Smooth muscle cell (in vitro differentiated cells): ENCODE data around the gene REPIN1. TPM values are rescaled to one million over a fixed set of nuclear protein-coding genes. Genes with fewer than 3 reads are reported as not detected.
A peak's percentile ranks its signal among the peaks of the same experiment; 100 is the strongest.

ENCODE experiments used
- DNase-seq: peaks from one replicate; lab custom pipeline; 2025; ENCODE audit not compliant: unreplicated experiment; lab: John Stamatoyannopoulos, UW
- H2AFZ ChIP-seq: fragments of 200-600 bp; sonication (generic); 2 replicates; pipeline ENCODE4 v1.6.0; 2016; ENCODE audit warnings: antibody characterized with exemption, low read depth, mild to moderate bottlenecking
- H3F3A ChIP-seq: fragments of 200-600 bp; sonication (generic); 2 replicates; pipeline ENCODE4 v1.6.0; 2017; ENCODE audit warnings: antibody characterized with exemption, low read depth
- H3K27ac ChIP-seq: fragments of 200-600 bp; sonication (generic); 2 replicates; pipeline ENCODE4 v1.5.1; 2016; ENCODE audit warnings: low read depth, mild to moderate bottlenecking
- H3K27me3 ChIP-seq: fragments of 200-600 bp; sonication (generic); 2 replicates; pipeline ENCODE4 v1.6.1; 2016; ENCODE audit warnings: low read depth, mild to moderate bottlenecking
- H3K36me3 ChIP-seq: fragments of 200-600 bp; sonication (generic); 2 replicates; pipeline ENCODE4 v1.5.1; 2016; ENCODE audit warnings: low read depth
- H3K4me1 ChIP-seq: fragments of 200-600 bp; sonication (generic); 2 replicates; pipeline ENCODE4 v1.5.1; 2016; ENCODE audit warnings: low read depth
- H3K4me2 ChIP-seq: fragments of 200-600 bp; sonication (generic); 2 replicates; pipeline ENCODE4 v1.6.0; 2016; ENCODE audit warnings: mild to moderate bottlenecking
- H3K4me3 ChIP-seq: fragments of 200-600 bp; sonication (generic); 2 replicates; pipeline ENCODE4 v1.5.1; 2016; ENCODE audit warnings: mild to moderate bottlenecking
- H3K79me2 ChIP-seq: fragments of 200-600 bp; sonication (generic); 2 replicates; pipeline ENCODE4 v1.6.0; 2016; ENCODE audit warnings: low read depth, mild to moderate bottlenecking
- H3K9ac ChIP-seq: fragments of 200-600 bp; sonication (generic); 2 replicates; pipeline ENCODE4 v1.6.0; 2016; ENCODE audit warnings: low read depth
- H3K9me3 ChIP-seq: fragments of 200-600 bp; sonication (generic); replicated peaks from 2 replicates; pipeline ENCODE4 v1.5.1; 2016; ENCODE audit warnings: low read depth
- H4K20me1 ChIP-seq: fragments of 200-600 bp; sonication (generic); 2 replicates; pipeline ENCODE4 v1.6.0; 2016; ENCODE audit warnings: low read depth
- CTCF ChIP-seq: fragments of 200-600 bp; sonication (generic); IDR thresholded peaks from 2 replicates; pipeline ENCODE4 v1.5.1; 2017; ENCODE audit warnings: borderline replicate concordance, mild to moderate bottlenecking, antibody characterized with exemption; ENCODE audit not compliant: insufficient read depth, poor library complexity, severe bottlenecking
- WGBS: methylation state at CpG from one replicate; pipeline ENCODE4 v1.1.7; 2016; ENCODE audit warnings: low lambda C conversion rate; 5-methylcytosine and 5-hydroxymethylcytosine counted together
- polyA plus RNA-seq: library from polyadenylated mRNA; unstranded; fragments of >200 nt; fragmentation: Nextera tagmentation; extraction: Ambion mirVana; gene quantifications from 2 replicates; pipeline ENCODE4 v1.2.1, GENCODE V29; 2016
- total RNA-seq: library from RNA; depleted of rRNA; stranded (reverse); fragments of >200 nt; gene quantifications from 2 replicates; pipeline ENCODE4 v1.2.3, GENCODE V29; 2014

The REPIN1 gene
- total and polyA plus RNA-seq, 2 experiments from 2014 or later = 55.5 to 60.9 TPM

- Histone ChIP-seq H3K79me2 (peaks cover 4% of the 10 kb centered on the region), H3F3A (peaks cover 10% of the 10 kb centered on the region), H3K9me3 (no peaks in the 10 kb centered on the region), H3K9ac (no peak overlapping the region), H3K4me2 (no peak overlapping the region), H3K4me1 (peaks cover 26% of the 10 kb centered on the region), H3K36me3 (no peaks in the 10 kb centered on the region), H2AFZ (no peak overlapping the region), H4K20me1 (peaks cover 20% of the 10 kb centered on the region), H3K27ac (peak overlapping the region; percentile 70), H3K27me3 (no peaks in the 10 kb centered on the region), H3K4me3 (no peak overlapping the region)
- no peak for TF ChIP-seq CTCF
- 89% methylated on average over 27 of the region's 27 CpGs for WGBS
- DNase-seq = no peak
Measured at GRCh38 chr7:150398108-150398964, 29.7 kb downstream of the REPIN1 start.

GRCh38 chr7:150398965-150399320 lies 30.3 kb downstream of the REPIN1 start:
- Histone ChIP-seq H3K79me2 (peaks cover 4% of the 10 kb centered on the region), H3K27ac (peak overlapping the region; percentile 70), H3F3A (peaks cover 10% of the 10 kb centered on the region), H4K20me1 (peaks cover 16% of the 10 kb centered on the region), H2AFZ (no peak overlapping the region), H3K4me1 (peaks cover 31% of the 10 kb centered on the region), H3K4me2 (no peak overlapping the region), H3K9me3 (no peaks in the 10 kb centered on the region), H3K36me3 (no peaks in the 10 kb centered on the region), H3K4me3 (no peak overlapping the region), H3K9ac (no peak overlapping the region), H3K27me3 (no peaks in the 10 kb centered on the region)
- 68% methylated on average over 2 of the region's 2 CpGs for WGBS
- DNase-seq = no peak
- TF ChIP-seq CTCF = no peak

GRCh38 chr7:150399421-150400007 lies 30.9 kb downstream of the REPIN1 start:
- Histone ChIP-seq H3K4me3 (no peak overlapping the region), H3F3A (peaks cover 10% of the 10 kb centered on the region), H4K20me1 (peaks cover 10% of the 10 kb centered on the region), H3K4me2 (peak overlapping the region; percentile 4), H2AFZ (no peak overlapping the region), H3K79me2 (no peaks in the 10 kb centered on the region), H3K9ac (no peak overlapping the region), H3K9me3 (no peaks in the 10 kb centered on the region), H3K27ac (peak overlapping the region; percentile 70), H3K4me1 (peaks cover 36% of the 10 kb centered on the region), H3K36me3 (no peaks in the 10 kb centered on the region), H3K27me3 (no peaks in the 10 kb centered on the region)
- DNase-seq = no peak
- WGBS = 67% methylated on average over 15 of the region's 15 CpGs
- no peak for TF ChIP-seq CTCF
